HEK293 (cell line): ENCODE results near the gene NPR2.

Source experiments
- CTCF ChIA-PET: fragments of 350-600 bp; formaldehyde crosslinking; extraction: SDS; loops from one replicate; lab custom pipeline; 2021; ENCODE audit warnings: antibody characterized with exemption; lab: Yijun Ruan, JAX
- POLR2A ChIA-PET: fragments of 300-600 bp; formaldehyde crosslinking; extraction: SDS; loops from one replicate; lab custom pipeline; 2020; ENCODE audit warnings: antibody characterized with exemption, inconsistent platforms; lab: Yijun Ruan, JAX
- H3K27ac ChIP-seq: fragments of 200-500 bp; sonication (Bioruptor generic); 2 replicates; pipeline ENCODE4 v1.5.1; 2014; ENCODE audit warnings: low read depth, low read length, control low read depth, inconsistent platforms; ENCODE audit errors: extremely low read depth
- H3K36me3 ChIP-seq, 2 experiments: fragments of 200-500 bp in 1 of 2; sonication (Bioruptor generic) in 1 of 2; 1 replicate in 1 of 2; 2 replicates in 1 of 2; pipeline ENCODE4 v1.5.1; 2014 to 2017; ENCODE audit warnings: inconsistent platforms in 2 of 2, low read length in 2 of 2; ENCODE audit not compliant: control insufficient read depth in 2 of 2, insufficient read depth in 1 of 2
- H3K4me1 ChIP-seq: fragments of 200-500 bp; sonication (Bioruptor generic); 2 replicates; pipeline ENCODE4 v1.5.1; 2014; ENCODE audit warnings: mild to moderate bottlenecking, low read length, inconsistent platforms; ENCODE audit not compliant: control insufficient read depth, insufficient read depth
- H3K4me3 ChIP-seq: 2 replicates; pipeline ENCODE4 v1.5.1; 2011; ENCODE audit warnings: low read depth, mild to moderate bottlenecking, control low read depth, low read length, moderate library complexity
- H3K9me3 ChIP-seq: fragments of 200-500 bp; sonication (Bioruptor generic); 2 replicates; pipeline ENCODE4 v1.5.1; 2014; ENCODE audit warnings: low read depth, low read length, inconsistent platforms; ENCODE audit not compliant: control insufficient read depth, insufficient read depth
- HOXA7 ChIP-seq: sonication (generic); formaldehyde crosslinking; IDR thresholded peaks from 2 replicates; pipeline ENCODE4 v1.8.1; 2022; ENCODE audit warnings: missing genetic modification reagents, borderline replicate concordance
- KLF10 ChIP-seq: fragments of 450-650 bp; IDR thresholded peaks from 2 replicates; pipeline ENCODE4 v1.5.1; 2018; ENCODE audit warnings: missing biosample characterization, mild to moderate bottlenecking, missing genetic modification characterization
- KLF16 ChIP-seq: fragments of 450-650 bp; formaldehyde crosslinking; IDR thresholded peaks from 2 replicates; pipeline ENCODE4 v1.5.1; 2017; ENCODE audit warnings: missing biosample characterization, missing genetic modification characterization
- MZF1 ChIP-seq: fragments of 450-650 bp; formaldehyde crosslinking; IDR thresholded peaks from 2 replicates; pipeline ENCODE4 v1.5.1; 2017; ENCODE audit warnings: missing biosample characterization, missing genetic modification characterization, borderline replicate concordance
- OVOL3 ChIP-seq: fragments of 450-650 bp; formaldehyde crosslinking; IDR thresholded peaks from 2 replicates; pipeline ENCODE4 v1.5.1; 2016; ENCODE audit warnings: missing biosample characterization, missing genetic modification characterization
- ZBTB8A ChIP-seq: fragments of 450-650 bp; formaldehyde crosslinking; IDR thresholded peaks from 2 replicates; pipeline ENCODE4 v1.5.1; 2016; ENCODE audit warnings: missing biosample characterization, missing genetic modification characterization
- ZNF311 ChIP-seq: fragments of 450-650 bp; formaldehyde crosslinking; IDR thresholded peaks from 2 replicates; pipeline ENCODE4 v1.5.1; 2017; ENCODE audit warnings: missing biosample characterization, missing genetic modification characterization, borderline replicate concordance
- ZNF549 ChIP-seq: fragments of 450-650 bp; IDR thresholded peaks from 2 replicates; pipeline ENCODE4 v1.5.1; 2018; ENCODE audit warnings: missing biosample characterization, missing genetic modification characterization, mild to moderate bottlenecking, inconsistent platforms, moderate library complexity
- ZNF561 ChIP-seq: fragments of 450-650 bp; IDR thresholded peaks from 2 replicates; pipeline ENCODE4 v1.5.1; 2018; ENCODE audit warnings: missing biosample characterization, missing genetic modification characterization, borderline replicate concordance
- ZNF654 ChIP-seq: fragments of 450-650 bp; formaldehyde crosslinking; IDR thresholded peaks from 2 replicates; pipeline ENCODE4 v1.5.1; 2016; ENCODE audit warnings: low read depth, missing biosample characterization, missing genetic modification characterization
- ZNF670 ChIP-seq: fragments of 450-650 bp; formaldehyde crosslinking; IDR thresholded peaks from 2 replicates; pipeline ENCODE4 v1.5.1; 2016; ENCODE audit warnings: missing biosample characterization, missing genetic modification characterization, low read depth
- TF ChIP-seq, protein P1 (sequence below): fragments of 450-650 bp; formaldehyde crosslinking; IDR thresholded peaks from 2 replicates; pipeline ENCODE4 v1.5.1; 2016; ENCODE audit warnings: missing biosample characterization, missing genetic modification characterization, borderline replicate concordance
- TF ChIP-seq, protein P2 (sequence below): fragments of 450-650 bp; formaldehyde crosslinking; IDR thresholded peaks from 2 replicates; pipeline ENCODE4 v1.5.1; 2016; ENCODE audit warnings: missing biosample characterization, missing genetic modification characterization
- TF ChIP-seq, protein P3 (sequence below): fragments of 450-650 bp; formaldehyde crosslinking; conservative IDR thresholded peaks from 2 replicates; pipeline ENCODE4 v1.5.1; 2016; ENCODE audit warnings: low read depth, missing biosample characterization, missing genetic modification characterization
- TF ChIP-seq, protein P4 (sequence below): fragments of 450-650 bp; formaldehyde crosslinking; IDR thresholded peaks from 2 replicates; pipeline ENCODE4 v1.5.1; 2016; ENCODE audit warnings: missing biosample characterization, missing genetic modification characterization
- TF ChIP-seq, protein P5 (sequence below): fragments of 450-650 bp; formaldehyde crosslinking; IDR thresholded peaks from 2 replicates; pipeline ENCODE4 v1.5.1; 2017; ENCODE audit warnings: missing biosample characterization, missing genetic modification characterization

Gene NPR2

DNA sequence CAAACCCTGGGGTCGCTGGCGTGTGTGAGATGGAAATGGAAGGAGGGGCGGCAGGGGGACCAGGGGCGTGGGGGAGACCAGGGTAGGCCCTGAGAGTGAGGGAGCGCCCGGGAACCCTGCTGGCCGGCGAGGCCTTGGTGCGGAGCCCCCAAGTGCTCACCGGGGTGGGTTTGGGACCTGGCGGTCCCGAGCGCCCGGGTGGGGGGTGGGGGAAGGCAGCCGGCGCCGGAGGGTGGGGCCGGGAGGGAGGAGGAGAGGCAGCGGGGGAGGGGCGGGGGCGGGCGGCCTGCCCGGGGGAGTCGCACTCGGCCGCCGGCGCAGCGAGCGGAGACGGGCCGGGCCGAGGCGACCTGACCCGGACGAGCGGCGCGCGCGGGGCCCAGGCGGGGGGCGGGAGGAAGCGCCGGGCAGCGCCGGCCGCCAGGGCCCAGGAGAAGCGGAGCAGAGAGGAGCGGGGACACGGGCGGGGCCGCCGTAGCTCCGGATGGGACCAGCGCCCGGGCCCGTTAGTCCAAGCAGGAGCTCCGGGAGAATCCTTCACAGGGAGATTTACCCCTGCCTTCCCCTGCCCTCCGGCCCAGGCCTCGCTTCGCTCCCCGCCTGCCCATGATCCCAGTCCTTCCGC is at the start of gene NPR2:
TSS of gene NPR2 (plus strand) at position 295 of the 625 bp plus-strand sequence. CDS start 818 bp downstream, outside the sequence.
- Histone ChIP-seq H3K27ac (no peak within 1 kb of the TSS), H3K4me3 (no peak within 1 kb of the TSS), H3K9me3 (no peaks in the 10 kb centered on the region), H3K4me1 (no peaks in the 10 kb centered on the region), H3K36me3 (peaks cover 0 to 8% of the 10 kb centered on the region in 2 experiments; a peak in 2 of 3 replicates)
- CTCF ChIA-PET, result interaction anchor here (2.4 kb wide), 1 partner anchor 91 kb away, joined by 14 read pairs; no protein-coding TSS in a partner anchor
- POLR2A ChIA-PET, result no interaction called here
- TF ChIP-seq ZNF654, result no peak
- no peak for TF ChIP-seq KLF16 (tag by site-specific recombination)
- TF ChIP-seq, protein P1, sequence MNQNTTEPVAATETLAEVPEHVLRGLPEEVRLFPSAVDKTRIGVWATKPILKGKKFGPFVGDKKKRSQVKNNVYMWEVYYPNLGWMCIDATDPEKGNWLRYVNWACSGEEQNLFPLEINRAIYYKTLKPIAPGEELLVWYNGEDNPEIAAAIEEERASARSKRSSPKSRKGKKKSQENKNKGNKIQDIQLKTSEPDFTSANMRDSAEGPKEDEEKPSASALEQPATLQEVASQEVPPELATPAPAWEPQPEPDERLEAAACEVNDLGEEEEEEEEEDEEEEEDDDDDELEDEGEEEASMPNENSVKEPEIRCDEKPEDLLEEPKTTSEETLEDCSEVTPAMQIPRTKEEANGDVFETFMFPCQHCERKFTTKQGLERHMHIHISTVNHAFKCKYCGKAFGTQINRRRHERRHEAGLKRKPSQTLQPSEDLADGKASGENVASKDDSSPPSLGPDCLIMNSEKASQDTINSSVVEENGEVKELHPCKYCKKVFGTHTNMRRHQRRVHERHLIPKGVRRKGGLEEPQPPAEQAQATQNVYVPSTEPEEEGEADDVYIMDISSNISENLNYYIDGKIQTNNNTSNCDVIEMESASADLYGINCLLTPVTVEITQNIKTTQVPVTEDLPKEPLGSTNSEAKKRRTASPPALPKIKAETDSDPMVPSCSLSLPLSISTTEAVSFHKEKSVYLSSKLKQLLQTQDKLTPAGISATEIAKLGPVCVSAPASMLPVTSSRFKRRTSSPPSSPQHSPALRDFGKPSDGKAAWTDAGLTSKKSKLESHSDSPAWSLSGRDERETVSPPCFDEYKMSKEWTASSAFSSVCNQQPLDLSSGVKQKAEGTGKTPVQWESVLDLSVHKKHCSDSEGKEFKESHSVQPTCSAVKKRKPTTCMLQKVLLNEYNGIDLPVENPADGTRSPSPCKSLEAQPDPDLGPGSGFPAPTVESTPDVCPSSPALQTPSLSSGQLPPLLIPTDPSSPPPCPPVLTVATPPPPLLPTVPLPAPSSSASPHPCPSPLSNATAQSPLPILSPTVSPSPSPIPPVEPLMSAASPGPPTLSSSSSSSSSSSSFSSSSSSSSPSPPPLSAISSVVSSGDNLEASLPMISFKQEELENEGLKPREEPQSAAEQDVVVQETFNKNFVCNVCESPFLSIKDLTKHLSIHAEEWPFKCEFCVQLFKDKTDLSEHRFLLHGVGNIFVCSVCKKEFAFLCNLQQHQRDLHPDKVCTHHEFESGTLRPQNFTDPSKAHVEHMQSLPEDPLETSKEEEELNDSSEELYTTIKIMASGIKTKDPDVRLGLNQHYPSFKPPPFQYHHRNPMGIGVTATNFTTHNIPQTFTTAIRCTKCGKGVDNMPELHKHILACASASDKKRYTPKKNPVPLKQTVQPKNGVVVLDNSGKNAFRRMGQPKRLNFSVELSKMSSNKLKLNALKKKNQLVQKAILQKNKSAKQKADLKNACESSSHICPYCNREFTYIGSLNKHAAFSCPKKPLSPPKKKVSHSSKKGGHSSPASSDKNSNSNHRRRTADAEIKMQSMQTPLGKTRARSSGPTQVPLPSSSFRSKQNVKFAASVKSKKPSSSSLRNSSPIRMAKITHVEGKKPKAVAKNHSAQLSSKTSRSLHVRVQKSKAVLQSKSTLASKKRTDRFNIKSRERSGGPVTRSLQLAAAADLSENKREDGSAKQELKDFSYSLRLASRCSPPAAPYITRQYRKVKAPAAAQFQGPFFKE (tag by site-specific recombination), result no peak
- TF ChIP-seq ZNF561 (tag by site-specific recombination), result no peak
- TF ChIP-seq, protein P2, sequence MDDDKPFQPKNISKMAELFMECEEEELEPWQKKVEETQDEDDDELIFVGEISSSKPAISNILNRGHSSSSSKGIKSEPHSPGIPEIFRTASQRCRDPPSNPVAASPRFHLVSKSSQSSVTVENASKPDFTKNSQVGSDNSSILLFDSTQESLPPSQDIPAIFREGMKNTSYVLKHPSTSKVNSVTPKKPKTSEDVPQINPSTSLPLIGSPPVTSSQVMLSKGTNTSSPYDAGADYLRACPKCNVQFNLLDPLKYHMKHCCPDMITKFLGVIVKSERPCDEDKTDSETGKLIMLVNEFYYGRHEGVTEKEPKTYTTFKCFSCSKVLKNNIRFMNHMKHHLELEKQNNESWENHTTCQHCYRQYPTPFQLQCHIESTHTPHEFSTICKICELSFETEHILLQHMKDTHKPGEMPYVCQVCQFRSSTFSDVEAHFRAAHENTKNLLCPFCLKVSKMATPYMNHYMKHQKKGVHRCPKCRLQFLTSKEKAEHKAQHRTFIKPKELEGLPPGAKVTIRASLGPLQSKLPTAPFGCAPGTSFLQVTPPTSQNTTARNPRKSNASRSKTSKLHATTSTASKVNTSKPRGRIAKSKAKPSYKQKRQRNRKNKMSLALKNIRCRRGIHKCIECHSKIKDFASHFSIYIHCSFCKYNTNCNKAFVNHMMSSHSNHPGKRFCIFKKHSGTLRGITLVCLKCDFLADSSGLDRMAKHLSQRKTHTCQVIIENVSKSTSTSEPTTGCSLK (tag by site-specific recombination), result no peak
- no peak for TF ChIP-seq KLF10 (tag by site-specific recombination)
- TF ChIP-seq, protein P3, sequence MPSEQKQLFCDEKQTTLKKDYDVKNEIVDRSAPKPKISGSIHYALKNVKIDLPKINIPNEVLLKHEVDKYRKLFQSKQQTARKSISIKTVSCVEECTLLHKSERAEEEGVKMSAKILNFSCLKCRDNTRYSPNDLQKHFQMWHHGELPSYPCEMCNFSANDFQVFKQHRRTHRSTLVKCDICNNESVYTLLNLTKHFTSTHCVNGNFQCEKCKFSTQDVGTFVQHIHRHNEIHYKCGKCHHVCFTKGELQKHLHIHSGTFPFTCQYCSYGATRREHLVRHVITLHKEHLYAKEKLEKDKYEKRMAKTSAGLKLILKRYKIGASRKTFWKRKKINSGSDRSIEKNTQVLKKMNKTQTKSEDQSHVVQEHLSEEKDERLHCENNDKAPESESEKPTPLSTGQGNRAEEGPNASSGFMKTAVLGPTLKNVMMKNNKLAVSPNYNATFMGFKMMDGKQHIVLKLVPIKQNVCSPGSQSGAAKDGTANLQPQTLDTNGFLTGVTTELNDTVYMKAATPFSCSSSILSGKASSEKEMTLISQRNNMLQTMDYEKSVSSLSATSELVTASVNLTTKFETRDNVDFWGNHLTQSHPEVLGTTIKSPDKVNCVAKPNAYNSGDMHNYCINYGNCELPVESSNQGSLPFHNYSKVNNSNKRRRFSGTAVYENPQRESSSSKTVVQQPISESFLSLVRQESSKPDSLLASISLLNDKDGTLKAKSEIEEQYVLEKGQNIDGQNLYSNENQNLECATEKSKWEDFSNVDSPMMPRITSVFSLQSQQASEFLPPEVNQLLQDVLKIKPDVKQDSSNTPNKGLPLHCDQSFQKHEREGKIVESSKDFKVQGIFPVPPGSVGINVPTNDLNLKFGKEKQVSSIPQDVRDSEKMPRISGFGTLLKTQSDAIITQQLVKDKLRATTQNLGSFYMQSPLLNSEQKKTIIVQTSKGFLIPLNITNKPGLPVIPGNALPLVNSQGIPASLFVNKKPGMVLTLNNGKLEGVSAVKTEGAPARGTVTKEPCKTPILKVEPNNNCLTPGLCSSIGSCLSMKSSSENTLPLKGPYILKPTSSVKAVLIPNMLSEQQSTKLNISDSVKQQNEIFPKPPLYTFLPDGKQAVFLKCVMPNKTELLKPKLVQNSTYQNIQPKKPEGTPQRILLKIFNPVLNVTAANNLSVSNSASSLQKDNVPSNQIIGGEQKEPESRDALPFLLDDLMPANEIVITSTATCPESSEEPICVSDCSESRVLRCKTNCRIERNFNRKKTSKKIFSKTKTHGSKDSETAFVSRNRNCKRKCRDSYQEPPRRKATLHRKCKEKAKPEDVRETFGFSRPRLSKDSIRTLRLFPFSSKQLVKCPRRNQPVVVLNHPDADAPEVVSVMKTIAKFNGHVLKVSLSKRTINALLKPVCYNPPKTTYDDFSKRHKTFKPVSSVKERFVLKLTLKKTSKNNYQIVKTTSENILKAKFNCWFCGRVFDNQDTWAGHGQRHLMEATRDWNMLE (tag by site-specific recombination), result no peak
- no peak for TF ChIP-seq HOXA7 (CRISPR knock-in tag)
- TF ChIP-seq ZNF549 (tag by site-specific recombination), result no peak
- TF ChIP-seq, protein P4, sequence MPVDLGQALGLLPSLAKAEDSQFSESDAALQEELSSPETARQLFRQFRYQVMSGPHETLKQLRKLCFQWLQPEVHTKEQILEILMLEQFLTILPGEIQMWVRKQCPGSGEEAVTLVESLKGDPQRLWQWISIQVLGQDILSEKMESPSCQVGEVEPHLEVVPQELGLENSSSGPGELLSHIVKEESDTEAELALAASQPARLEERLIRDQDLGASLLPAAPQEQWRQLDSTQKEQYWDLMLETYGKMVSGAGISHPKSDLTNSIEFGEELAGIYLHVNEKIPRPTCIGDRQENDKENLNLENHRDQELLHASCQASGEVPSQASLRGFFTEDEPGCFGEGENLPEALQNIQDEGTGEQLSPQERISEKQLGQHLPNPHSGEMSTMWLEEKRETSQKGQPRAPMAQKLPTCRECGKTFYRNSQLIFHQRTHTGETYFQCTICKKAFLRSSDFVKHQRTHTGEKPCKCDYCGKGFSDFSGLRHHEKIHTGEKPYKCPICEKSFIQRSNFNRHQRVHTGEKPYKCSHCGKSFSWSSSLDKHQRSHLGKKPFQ, result no peak
- TF ChIP-seq ZBTB8A (tag by site-specific recombination), result no peak
- TF ChIP-seq OVOL3 (tag by site-specific recombination), result no peak
- TF ChIP-seq ZNF311, result no peak
- TF ChIP-seq MZF1 (tag by site-specific recombination), result no peak
- TF ChIP-seq, protein P5, sequence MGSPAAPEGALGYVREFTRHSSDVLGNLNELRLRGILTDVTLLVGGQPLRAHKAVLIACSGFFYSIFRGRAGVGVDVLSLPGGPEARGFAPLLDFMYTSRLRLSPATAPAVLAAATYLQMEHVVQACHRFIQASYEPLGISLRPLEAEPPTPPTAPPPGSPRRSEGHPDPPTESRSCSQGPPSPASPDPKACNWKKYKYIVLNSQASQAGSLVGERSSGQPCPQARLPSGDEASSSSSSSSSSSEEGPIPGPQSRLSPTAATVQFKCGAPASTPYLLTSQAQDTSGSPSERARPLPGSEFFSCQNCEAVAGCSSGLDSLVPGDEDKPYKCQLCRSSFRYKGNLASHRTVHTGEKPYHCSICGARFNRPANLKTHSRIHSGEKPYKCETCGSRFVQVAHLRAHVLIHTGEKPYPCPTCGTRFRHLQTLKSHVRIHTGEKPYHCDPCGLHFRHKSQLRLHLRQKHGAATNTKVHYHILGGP (tag by site-specific recombination), result no peak
- no peak for TF ChIP-seq ZNF670
